Cardiac septum (tissue), 1 donor: ENCODE data around the gene NUP50. TPM values are rescaled to one million over a fixed set of nuclear protein-coding genes. Genes with fewer than 3 reads are reported as not detected.

Source experiments
- DNase-seq: peaks from one replicate; pipeline ENCODE4 v3.0.0-alpha.2; 2020; ENCODE audit warnings: low spot score
- intact Hi-C: fragments of 100-400 bp; cut with DNase I; formaldehyde crosslinking; loops from one replicate; pipeline ENCODE4 v1.14.0; 2022
- total RNA-seq: library from RNA; stranded (reverse); fragmentation: NEBNext Ultra II Directional; extraction: Animal tissue kit (Norgen Biotek cat#: 25700); gene quantifications from one replicate; pipeline ENCODE4 v1.2.1, GENCODE V29; 2021
- donor health status: DM: no; HTN: no; CAD: no.

NUP50 gene
- total RNA-seq, 1 donor from 2014 or later = 13.4 TPM

GRCh38 chr22:45223304-45224117 lies 59.8 kb downstream of the NUP50 start:
- intact Hi-C loops = no loop called here
- DNase-seq = no peak

- no peak for DNase-seq
- intact Hi-C loops = no loop called here
Observed at GRCh38 chr22:45224331-45224730, 60.6 kb downstream of the NUP50 start.

GRCh38 chr22:45224988-45225731 lies 61.4 kb downstream of the NUP50 start:
- no peak for DNase-seq
- intact Hi-C loops = no loop called here

- DNase-seq = no peak
- intact Hi-C loops = no loop called here
Observed at GRCh38 chr22:45225732-45226502, 62.2 kb downstream of the NUP50 start.

GRCh38 chr22:45226503-45227186 lies 62.9 kb downstream of the NUP50 start:
- intact Hi-C loops = no loop called here
- DNase-seq = no peak

GRCh38 chr22:45227645-45228400 lies 64.1 kb downstream of the NUP50 start:
- intact Hi-C loops = no loop called here
- no peak for DNase-seq

GRCh38 chr22:45228401-45228754 lies 64.7 kb downstream of the NUP50 start:
- intact Hi-C loops = no loop called here
- no peak for DNase-seq

GRCh38 chr22:45229181-45229580 lies 65.5 kb downstream of the NUP50 start:
- no peak for DNase-seq
- intact Hi-C loops = no loop called here

GRCh38 chr22:45230026-45230721 lies 66.4 kb downstream of the NUP50 start:
- DNase-seq = no peak
- intact Hi-C loops = no loop called here

GRCh38 chr22:45231293-45231692 lies 67.6 kb downstream of the NUP50 start:
- intact Hi-C loops = no loop called here
- no peak for DNase-seq

- DNase-seq = no peak
- intact Hi-C loops = no loop called here
Observed at GRCh38 chr22:45233386-45233785, 69.7 kb downstream of the NUP50 start.

- intact Hi-C loops = no loop called here
Observed at GRCh38 chr22:45233827-45234226, 70.1 kb downstream of the NUP50 start.

GRCh38 chr22:45235101-45235777 lies 71.5 kb downstream of the NUP50 start:
- DNase-seq = peak; percentile 86
- intact Hi-C loops = no loop called here

More at GRCh38 chr22:45233827-45234226, 70.1 kb downstream of the NUP50 start:
- DNase-seq = no peak

- intact Hi-C loops = no loop called here
- DNase-seq = no peak
Observed at GRCh38 chr22:45235851-45236342, 72.2 kb downstream of the NUP50 start.

- intact Hi-C loops = no loop called here
- no peak for DNase-seq
Observed at GRCh38 chr22:45237065-45237990, 73.6 kb downstream of the NUP50 start.
